Thyroid gland (tissue), 4 donors: ENCODE results near the gene DTHD1.

Source experiments
- CTCF ChIP-seq, 6 experiments: fragments of 200-600 bp in 3 of 6; fragments of 450-650 bp in 3 of 6; sonication (generic) in 3 of 6; IDR thresholded peaks; one replicate each; pipeline ENCODE4 v1.5.1; 2016 to 2019; ENCODE audit warnings: antibody characterized with exemption in 6 of 6, mild to moderate bottlenecking in 2 of 6, inconsistent platforms in 1 of 6, moderate library complexity in 1 of 6
- POLR2A ChIP-seq, 2 donors: fragments of 450-650 bp; IDR thresholded peaks; one replicate each; pipeline ENCODE4 v1.6.1; 2017; ENCODE audit warnings: antibody characterized with exemption in 2 of 2, mild to moderate bottlenecking in 2 of 2, moderate library complexity in 1 of 2

DNA sequence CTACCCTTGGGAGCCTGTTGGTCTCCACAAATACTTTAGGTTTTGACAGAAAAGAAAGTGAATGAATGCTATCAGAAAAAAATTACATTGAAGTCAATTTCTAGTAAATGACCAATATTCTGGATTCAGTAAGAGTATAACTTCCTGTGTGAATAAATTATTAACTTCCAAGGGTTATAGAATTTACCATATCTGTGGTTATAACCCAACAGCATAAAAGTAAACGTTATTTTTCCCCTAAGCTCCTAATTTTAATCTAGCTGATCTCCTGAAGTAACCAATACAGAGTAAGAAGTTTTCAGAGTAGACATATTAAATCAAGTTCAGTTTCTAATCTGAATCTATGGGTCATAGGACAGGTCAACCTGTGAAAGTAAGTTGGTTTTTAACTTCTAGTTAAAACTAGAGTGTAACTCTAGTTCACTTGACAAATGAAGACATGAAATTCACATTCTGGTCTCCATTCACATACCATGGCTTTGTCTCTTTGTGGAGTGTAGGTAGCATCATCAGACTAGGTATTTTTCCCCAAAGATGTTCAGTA is 22.8 kb downstream of the DTHD1 start:
- TF ChIP-seq CTCF (IDR thresholded peaks at IDR 0.05) (no peak), POLR2A (IDR thresholded peaks at IDR 0.05) (no peak)
